SKM-1 (cell line): ENCODE measurements around the gene JAK3.

Experiments used
- DNase-seq: peaks from one replicate; lab custom pipeline; 2025; ENCODE audit not compliant: unreplicated experiment; lab: John Stamatoyannopoulos, UW

Gene JAK3

GRCh38 chr19:17841810-17842662, 5.7 kb downstream of the JAK3 start:
- DNase-seq = no peak

- no peak for DNase-seq
These were observed 6.4 kb downstream of the JAK3 start for GRCh38 chr19:17841371-17841809.

GRCh38 chr19:17840019-17840418, 7.8 kb downstream of the JAK3 start:
- DNase-seq = no peak

- DNase-seq = no peak
These were observed 9.8 kb downstream of the JAK3 start for GRCh38 chr19:17837972-17838371.

- no peak for DNase-seq
These were observed 11.3 kb downstream of the JAK3 start for GRCh38 chr19:17836530-17836929.

GRCh38 chr19:17835182-17836006, 12.4 kb downstream of the JAK3 start:
- no peak for DNase-seq

GRCh38 chr19:17834350-17835181, 13.2 kb downstream of the JAK3 start:
- DNase-seq = no peak

GRCh38 chr19:17832443-17833208, 15.2 kb downstream of the JAK3 start:
- no peak for DNase-seq

GRCh38 chr19:17831419-17831888, 16.3 kb downstream of the JAK3 start:
- no peak for DNase-seq

GRCh38 chr19:17830567-17831418, 17.0 kb downstream of the JAK3 start:
- DNase-seq = no peak

- DNase-seq = no peak
These were observed 17.8 kb downstream of the JAK3 start for GRCh38 chr19:17829855-17830566.

- no peak for DNase-seq
These were observed 21.2 kb downstream of the JAK3 start for GRCh38 chr19:17826508-17827056.

GRCh38 chr19:17824339-17824738, 23.4 kb downstream of the JAK3 start:
- DNase-seq = no peak

- no peak for DNase-seq
These were observed 26.6 kb downstream of the JAK3 start, which contains the start of gene INSL3 for GRCh38 chr19:17821190-17821589. Gene INSL3, minus strand, starts transcription at chr19:17821519. Its CDS starts 13 bp downstream, at chr19:17821506.

GRCh38 chr19:17817668-17818363, 30.0 kb downstream of the JAK3 start:
- no peak for DNase-seq

- no peak for DNase-seq
These were observed 35.7 kb downstream of the JAK3 start for GRCh38 chr19:17812099-17812498.

GRCh38 chr19:17811681-17812080, 36.1 kb downstream of the JAK3 start:
- no peak for DNase-seq

GRCh38 chr19:17811103-17811502, 36.7 kb downstream of the JAK3 start:
- DNase-seq = no peak
